PC-9 (cell line): ENCODE results near the gene PRR32.

ENCODE experiments used
- CTCF ChIP-seq: fragments of 200-600 bp; sonication (generic); conservative IDR thresholded peaks from 2 replicates; pipeline ENCODE4 v1.6.1; 2017; ENCODE audit warnings: mixed run types, antibody characterized with exemption, mild to moderate bottlenecking, moderate library complexity
- EZH2 ChIP-seq: fragments of 200-600 bp; sonication (generic); IDR thresholded peaks from 2 replicates; pipeline ENCODE4 v1.8.0; 2017; ENCODE audit warnings: antibody characterized with exemption, low read depth

- TF ChIP-seq CTCF (peak; percentile 95), EZH2 (no peak)
These were observed 49.4 kb upstream of the PRR32 start for GRCh38 chrX:126770179-126770578.
